Spleen (tissue), 11 donors: ENCODE data around the gene OPRL1. TPM values are rescaled to one million over a fixed set of nuclear protein-coding genes. Genes with fewer than 3 reads are reported as not detected.

Experiments
- DNase-seq: peaks from one replicate; pipeline ENCODE4 v3.0.0-alpha.2; 2020
- H3K27ac ChIP-seq, 8 donors: fragments of 200-600 bp; sonication (generic) in 7 of 8; 1 replicate in 4 of 8; 2 replicates in 4 of 8; pipeline versions ENCODE4 v1.5.0 to v1.8.0; 2016 to 2021; ENCODE audit warnings: inconsistent platforms in 4 of 8, mild to moderate bottlenecking in 4 of 8, moderate library complexity in 1 of 8
- H3K27me3 ChIP-seq, 7 donors: fragments of 200-600 bp; sonication (generic) in 6 of 7; replicated peaks in 1 of 7; 1 replicate in 4 of 7; 2 replicates in 3 of 7; pipeline versions ENCODE4 v1.5.0 to v1.8.0; 2016 to 2021; ENCODE audit warnings: inconsistent platforms in 3 of 7, mild to moderate bottlenecking in 1 of 7
- H3K36me3 ChIP-seq, 6 donors: fragments of 200-600 bp; sonication (generic) in 5 of 6; 1 replicate in 4 of 6; 2 replicates in 2 of 6; pipeline versions ENCODE4 v1.5.0 to v1.8.0; 2016 to 2021; ENCODE audit warnings: inconsistent platforms in 2 of 6
- H3K4me1 ChIP-seq, 6 donors: fragments of 200-600 bp; sonication (generic) in 5 of 6; 1 replicate in 3 of 6; 2 replicates in 3 of 6; pipeline versions ENCODE4 v1.5.0 to v1.8.0; 2016 to 2021; ENCODE audit warnings: inconsistent platforms in 3 of 6
- H3K4me3 ChIP-seq, 8 donors: fragments of 200-600 bp; sonication (generic) in 7 of 8; 1 replicate in 4 of 8; 2 replicates in 4 of 8; pipeline versions ENCODE4 v1.5.0 to v1.8.0; 2016 to 2021; ENCODE audit warnings: inconsistent platforms in 4 of 8, mild to moderate bottlenecking in 4 of 8, moderate library complexity in 2 of 8
- H3K9me3 ChIP-seq, 8 donors: fragments of 200-600 bp; sonication (generic) in 7 of 8; 1 replicate in 4 of 8; 2 replicates in 4 of 8; pipeline versions ENCODE4 v1.5.0 to v1.8.0; 2016 to 2021; ENCODE audit warnings: inconsistent platforms in 4 of 8
- CTCF ChIP-seq, 11 experiments: fragments of 200-600 bp in 7 of 11; fragments of 450-650 bp in 4 of 11; sonication (generic) in 4 of 11; IDR thresholded peaks in 8 of 11; conservative IDR thresholded peaks in 3 of 11; 1 replicate in 7 of 11; 2 replicates in 4 of 11; pipeline versions ENCODE4 v1.4.0 to v1.8.0; 2016 to 2021; ENCODE audit warnings: antibody characterized with exemption in 11 of 11, inconsistent platforms in 4 of 11, mild to moderate bottlenecking in 1 of 11
- POLR2A ChIP-seq, 3 donors: fragments of 450-650 bp; IDR thresholded peaks; one replicate each; pipeline ENCODE4 v1.5.1; 2017; ENCODE audit warnings: antibody characterized with exemption in 3 of 3, mild to moderate bottlenecking in 1 of 3
- POLR2AphosphoS5 ChIP-seq, 3 donors: sonication (generic); formaldehyde crosslinking; IDR thresholded peaks; one replicate each; pipeline ENCODE4 v1.5.1; 2017; ENCODE audit warnings: antibody characterized with exemption in 3 of 3
- whole genome bisulfite sequencing, 5 donors: extraction: QIAGEN DNeasy Blood & Tissue Kit in 3 of 5; methylation state at CpG; one replicate each; pipeline versions ENCODE4 v1.1.5 to v1.1.7; 2013 to 2018; 5-methylcytosine and 5-hydroxymethylcytosine counted together
- intact Hi-C: fragments of 100-400 bp; cut with DNase I; formaldehyde crosslinking; loops from one replicate; pipeline ENCODE4 v1.15.0; 2023; ENCODE audit warnings: low total_unique reads
- polyA plus RNA-seq, 3 donors: library from polyadenylated mRNA; stranded (reverse); fragments of 200-250 nt; gene quantifications; one replicate each; pipeline ENCODE4 v1.2.1, GENCODE V29; 2013
- total RNA-seq, 7 donors: library from RNA; depleted of rRNA in 3 of 7; stranded (reverse); fragments of >200 nt in 3 of 7; fragmentation: NEBNext Ultra II Directional in 4 of 7; extraction: Animal tissue kit (Norgen Biotek cat#: 25700) in 4 of 7; gene quantifications; one replicate each; pipeline versions ENCODE4 v1.1.0 to v1.2.1, GENCODE V29; 2016 to 2021
- donor health status: healthy with polysubstance abuse.
- donor health status: DM: no; HTN: no; CAD: no; lungs with moderate emphysema.
- donor health status: DM: no; HTN: no; CAD: no.
- donor health status: Bipolar disorder and iron deficiency.
- donor health status: healthy.
- donor health status: DM: no; HTN: no; CAD: no.
- donor health status: DM: yes; HTN: yes; CAD: no.

The OPRL1 gene
- total and polyA plus RNA-seq, 10 donors = 1.9 to 7.9 (median 5.0) TPM

- Histone ChIP-seq H3K27me3 (peaks cover 0 to 43% (median 4%) of the 10 kb centered on the region in 7 donors), H3K4me1 (no peaks in the 10 kb centered on the region), H3K9me3 (peaks cover 0 to 22% (median 13%) of the 10 kb centered on the region in 8 donors), H3K4me3 (no peak overlapping the region), H3K27ac (no peak overlapping the region), H3K36me3 (no peaks in the 10 kb centered on the region)
- DNase-seq = peak; percentile 55
- TF ChIP-seq POLR2A (IDR thresholded peaks at IDR 0.05) (no peak), CTCF (IDR thresholded peaks at IDR 0.05 in 8 of 11, conservative IDR thresholded peaks at IDR 0.05 in 3 of 11) (no peak), POLR2AphosphoS5 (IDR thresholded peaks at IDR 0.05) (no peak)
- whole genome bisulfite sequencing, 5 donors = 87 to 94% (median 90%) methylated on average over 15 to 17 of the region's 17 CpGs
- intact Hi-C loops = no loop called here
These were observed 65.8 kb downstream of the OPRL1 start for GRCh38 chr20:64145458-64146300.

- TF ChIP-seq CTCF (IDR thresholded peaks at IDR 0.05 in 8 of 11, conservative IDR thresholded peaks at IDR 0.05 in 3 of 11) (no peak), POLR2AphosphoS5 (IDR thresholded peaks at IDR 0.05) (no peak), POLR2A (IDR thresholded peaks at IDR 0.05) (no peak)
- H3K9me3 ChIP-seq = peaks cover 0 to 22% (median 13%) of the 10 kb centered on the region in 8 donors
- peaks cover 0 to 36% (median under 1%) of the 10 kb centered on the region in 7 donors for H3K27me3 ChIP-seq
- no peaks in the 10 kb centered on the region for H3K36me3 ChIP-seq
- no peak overlapping the region for H3K4me3 ChIP-seq
- H3K27ac ChIP-seq = no peak overlapping the region
- 74 to 94% (median 87%) methylated on average over 4 to 7 of the region's 7 CpGs for WGBS, 5 donors
- peak; percentile 10 for DNase-seq
- no peaks in the 10 kb centered on the region for H3K4me1 ChIP-seq
- intact Hi-C loops = no loop called here
These were observed 66.5 kb downstream of the OPRL1 start for GRCh38 chr20:64146301-64146935.

GRCh38 chr20:64146936-64147477 lies 67.1 kb downstream of the OPRL1 start:
- TF ChIP-seq CTCF (IDR thresholded peaks at IDR 0.05 in 8 of 11, conservative IDR thresholded peaks at IDR 0.05 in 3 of 11) (no peak), POLR2AphosphoS5 (IDR thresholded peaks at IDR 0.05) (no peak), POLR2A (IDR thresholded peaks at IDR 0.05) (no peak)
- Histone ChIP-seq H3K4me1 (no peaks in the 10 kb centered on the region), H3K9me3 (peaks cover 0 to 22% (median 13%) of the 10 kb centered on the region in 8 donors), H3K27me3 (peaks cover 0 to 30% (median 0%) of the 10 kb centered on the region in 7 donors), H3K4me3 (no peak overlapping the region), H3K36me3 (no peaks in the 10 kb centered on the region), H3K27ac (no peak overlapping the region)
- DNase-seq = peak; percentile 44
- intact Hi-C loops = no loop called here
- WGBS, 5 donors = 77 to 88% (median 82%) methylated on average over 11 to 12 of the region's 12 CpGs

GRCh38 chr20:64148581-64148980 lies 68.7 kb downstream of the OPRL1 start:
- Histone ChIP-seq H3K4me1 (no peaks in the 10 kb centered on the region), H3K27me3 (peaks cover 0 to 26% (median 0%) of the 10 kb centered on the region in 7 donors), H3K9me3 (peaks cover 0 to 22% (median 13%) of the 10 kb centered on the region in 8 donors), H3K36me3 (no peaks in the 10 kb centered on the region), H3K27ac (no peak overlapping the region), H3K4me3 (no peak overlapping the region)
- TF ChIP-seq POLR2A (IDR thresholded peaks at IDR 0.05) (no peak), POLR2AphosphoS5 (IDR thresholded peaks at IDR 0.05) (no peak), CTCF (IDR thresholded peaks at IDR 0.05 in 8 of 11, conservative IDR thresholded peaks at IDR 0.05 in 3 of 11) (no peak)
- peak; percentile 12 for DNase-seq
- intact Hi-C loops = no loop called here
- WGBS, 5 donors = 83 to 88% (median 83%) methylated on average over 5 of the region's 5 CpGs
